GM12872 (cell line): ENCODE results near the gene MRTFA.

Source experiments
- TF ChIP-seq, protein P1 (sequence below): IDR thresholded peaks from 3 replicates; pipeline ENCODE4 v1.5.1; 2011; ENCODE audit warnings: low read depth, mild to moderate bottlenecking, low read length, moderate library complexity; ENCODE audit not compliant: insufficient read depth

Gene MRTFA

DNA sequence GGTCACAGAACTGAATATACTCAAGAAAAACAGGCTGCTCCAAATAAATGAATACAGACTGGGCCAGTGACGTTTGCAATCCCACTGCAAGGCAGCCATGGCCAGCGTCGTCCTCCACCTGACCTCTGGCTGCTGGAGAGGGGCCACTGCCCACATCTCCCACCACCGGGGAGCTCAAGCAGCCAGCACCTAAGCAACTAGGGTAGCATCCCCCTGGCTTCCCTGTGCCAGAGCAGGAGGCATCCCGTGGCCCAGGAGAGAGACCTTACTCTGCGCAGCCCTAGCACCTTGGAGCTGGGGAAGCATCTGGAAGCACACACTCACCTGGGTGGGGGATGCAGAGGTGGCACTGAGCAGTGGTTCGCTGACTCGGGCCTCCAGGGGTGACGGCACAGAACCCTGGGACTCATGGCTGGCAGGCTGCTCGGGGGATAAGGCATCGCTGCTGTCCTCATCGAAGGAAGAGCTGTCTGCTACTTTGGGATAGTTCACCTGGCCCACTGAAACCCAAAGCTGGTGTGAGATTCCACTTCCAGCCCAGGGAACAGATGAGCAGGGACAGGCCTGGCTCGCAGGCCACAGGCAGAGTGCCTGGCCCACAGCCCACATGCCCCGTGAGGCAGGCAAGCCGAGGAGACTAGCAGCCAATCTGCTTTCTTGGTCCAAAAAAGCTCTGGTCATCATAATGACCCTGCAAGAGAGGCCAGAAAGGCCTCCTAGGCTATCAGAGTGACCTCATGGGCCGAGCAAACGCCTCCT is 212.5 kb downstream of the MRTFA start:
- TF ChIP-seq, protein P1, sequence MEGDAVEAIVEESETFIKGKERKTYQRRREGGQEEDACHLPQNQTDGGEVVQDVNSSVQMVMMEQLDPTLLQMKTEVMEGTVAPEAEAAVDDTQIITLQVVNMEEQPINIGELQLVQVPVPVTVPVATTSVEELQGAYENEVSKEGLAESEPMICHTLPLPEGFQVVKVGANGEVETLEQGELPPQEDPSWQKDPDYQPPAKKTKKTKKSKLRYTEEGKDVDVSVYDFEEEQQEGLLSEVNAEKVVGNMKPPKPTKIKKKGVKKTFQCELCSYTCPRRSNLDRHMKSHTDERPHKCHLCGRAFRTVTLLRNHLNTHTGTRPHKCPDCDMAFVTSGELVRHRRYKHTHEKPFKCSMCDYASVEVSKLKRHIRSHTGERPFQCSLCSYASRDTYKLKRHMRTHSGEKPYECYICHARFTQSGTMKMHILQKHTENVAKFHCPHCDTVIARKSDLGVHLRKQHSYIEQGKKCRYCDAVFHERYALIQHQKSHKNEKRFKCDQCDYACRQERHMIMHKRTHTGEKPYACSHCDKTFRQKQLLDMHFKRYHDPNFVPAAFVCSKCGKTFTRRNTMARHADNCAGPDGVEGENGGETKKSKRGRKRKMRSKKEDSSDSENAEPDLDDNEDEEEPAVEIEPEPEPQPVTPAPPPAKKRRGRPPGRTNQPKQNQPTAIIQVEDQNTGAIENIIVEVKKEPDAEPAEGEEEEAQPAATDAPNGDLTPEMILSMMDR = no peak

DNA sequence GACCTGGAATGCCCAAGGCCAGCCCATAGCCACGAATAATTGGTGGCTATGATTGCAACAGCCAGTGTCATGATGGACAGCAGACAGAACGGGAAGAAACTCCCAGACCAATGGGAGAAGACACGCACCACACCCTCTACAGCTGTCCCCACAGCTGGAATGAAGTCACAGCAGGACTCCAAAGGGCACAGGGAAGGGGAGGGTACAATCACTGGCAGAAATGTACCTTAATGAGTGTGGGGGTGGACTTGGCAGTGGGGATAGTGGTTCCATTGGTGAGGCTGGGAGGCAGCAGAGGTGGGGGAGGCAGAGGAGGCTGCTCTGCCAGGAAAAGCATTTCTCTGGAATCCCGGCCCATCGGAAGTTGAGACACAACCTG is 213.2 kb downstream of the MRTFA start:
- TF ChIP-seq, protein P1 = no peak

DNA sequence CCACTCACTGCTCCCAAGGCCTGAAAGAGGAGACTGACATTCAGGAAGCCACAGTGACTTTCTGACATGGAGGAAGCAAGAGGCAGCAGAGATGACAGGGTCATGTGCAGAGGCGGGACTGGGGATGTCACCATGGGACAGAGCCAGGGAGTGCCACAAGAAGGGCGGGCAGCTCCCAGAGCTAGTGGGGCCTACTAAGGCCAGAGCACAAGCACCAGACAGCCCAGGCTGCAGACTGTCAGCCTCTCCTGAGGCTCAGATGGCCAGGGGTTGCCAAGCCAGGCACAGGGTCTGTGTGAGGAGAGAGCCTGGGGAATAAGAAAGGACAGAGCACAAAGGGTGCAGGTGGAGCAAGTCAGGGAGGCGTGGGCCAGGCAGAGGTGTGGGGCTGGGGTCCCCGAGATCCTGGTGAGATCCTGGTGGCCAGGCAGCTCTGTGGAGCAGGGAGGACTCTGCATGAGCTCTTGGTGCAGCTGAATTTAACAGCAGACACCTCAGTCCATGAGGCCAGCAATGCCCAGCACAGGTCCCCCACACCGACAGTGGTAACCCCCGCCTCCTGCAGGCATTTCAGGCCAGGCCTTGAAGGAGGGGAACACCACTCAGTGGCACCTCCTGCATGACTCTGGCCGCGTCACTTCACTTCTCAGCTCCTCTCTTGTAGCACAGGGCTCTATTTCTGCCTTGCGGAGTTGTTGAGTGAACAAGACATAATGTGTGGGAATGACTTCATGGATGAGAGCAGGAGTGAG is 213.8 kb downstream of the MRTFA start:
- TF ChIP-seq, protein P1 = no peak

DNA sequence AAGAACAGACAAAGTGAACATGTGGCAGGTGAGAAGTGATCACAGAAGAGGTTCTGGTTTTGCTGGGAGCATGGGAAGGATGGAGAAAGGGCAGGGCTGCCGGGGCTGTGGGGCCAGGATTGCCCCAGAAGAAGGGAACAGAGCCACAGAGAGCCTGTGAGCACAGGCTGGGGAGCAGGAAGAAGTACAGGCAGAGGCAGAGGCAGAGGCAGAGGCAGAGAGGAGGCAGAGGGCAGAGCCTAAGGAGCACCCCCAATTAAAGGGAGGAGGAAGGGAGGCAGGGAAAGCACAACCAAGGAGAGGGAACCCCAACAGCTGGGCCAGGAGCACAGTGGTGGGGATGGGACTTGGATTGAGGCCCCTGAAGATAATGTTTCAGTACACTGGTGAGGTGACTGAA is 214.6 kb downstream of the MRTFA start:
- TF ChIP-seq, protein P1 = no peak

DNA sequence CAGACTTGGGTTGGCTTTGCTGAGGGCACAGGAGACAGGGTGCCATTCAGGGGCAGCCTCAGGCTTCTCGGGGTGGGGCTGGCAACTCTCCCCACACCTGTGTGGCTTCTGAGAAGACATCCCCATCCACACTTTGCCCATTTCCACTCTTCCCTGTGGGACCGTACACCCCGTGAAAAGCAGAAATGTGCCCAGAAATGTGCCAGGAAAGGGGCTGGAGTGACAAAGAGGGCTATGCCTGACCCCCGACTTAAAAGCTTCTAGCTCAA is 215.5 kb downstream of the MRTFA start:
- TF ChIP-seq, protein P1 = no peak

DNA sequence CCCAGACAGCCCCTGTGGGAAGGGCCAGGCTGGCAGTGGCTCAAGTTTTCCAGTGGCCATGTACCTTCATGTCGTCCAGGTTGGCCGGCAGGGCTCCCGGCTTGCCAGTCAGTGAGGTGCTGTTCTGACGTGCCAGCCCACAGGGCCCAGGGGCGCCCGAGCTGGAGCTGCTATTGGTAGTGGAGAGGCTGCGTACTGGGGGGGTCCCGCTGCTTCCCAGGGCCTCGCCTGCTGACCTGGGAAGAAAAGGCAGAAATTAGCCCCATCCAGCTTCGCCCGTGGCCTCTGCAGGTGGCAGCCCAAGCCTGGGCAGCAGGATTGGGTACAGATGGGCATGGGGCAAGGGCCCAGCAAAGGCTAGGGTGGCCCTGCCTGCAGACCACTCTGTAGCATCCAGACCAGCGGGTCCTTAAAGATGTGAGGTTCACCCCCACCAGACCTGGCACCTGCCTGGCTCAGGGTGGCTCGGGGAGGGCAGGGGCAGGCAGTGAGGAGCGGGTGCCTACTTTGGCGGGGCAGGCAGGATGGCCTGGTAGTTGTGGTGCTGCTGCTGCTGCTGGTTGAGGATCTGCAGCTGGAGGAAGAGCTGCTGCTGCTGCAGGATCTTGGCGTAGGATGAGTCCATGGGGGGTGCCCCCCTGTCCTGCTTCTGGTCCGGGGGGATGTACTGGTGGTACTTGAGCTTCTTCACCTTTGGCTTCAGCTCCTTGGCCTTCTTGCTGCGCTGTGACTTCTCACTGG is 216.0 kb downstream of the MRTFA start:
- TF ChIP-seq, protein P1 = no peak

DNA sequence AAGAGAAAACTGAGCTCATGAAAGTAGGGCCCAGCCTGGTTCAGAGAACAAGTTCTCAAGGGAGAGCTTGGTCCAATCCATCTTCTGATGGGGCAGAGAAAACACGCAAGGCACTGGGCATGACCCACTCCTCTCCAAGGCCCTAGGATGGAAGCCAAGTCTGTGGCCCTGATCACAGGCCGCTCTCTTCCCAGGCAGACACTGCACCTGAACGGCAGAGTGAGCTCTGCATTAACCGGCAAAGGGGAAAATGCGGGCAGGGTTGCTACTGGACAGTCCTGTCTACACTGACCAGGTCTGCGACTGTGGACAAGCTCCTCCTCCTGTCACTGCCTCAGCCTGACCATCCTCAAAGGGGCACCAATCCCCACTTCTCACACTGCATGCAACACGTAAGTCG is 216.8 kb downstream of the MRTFA start:
- TF ChIP-seq, protein P1 = no peak
